Measurements from ENCODE around the gene VIPR1.

The VIPR1 gene

DNA sequence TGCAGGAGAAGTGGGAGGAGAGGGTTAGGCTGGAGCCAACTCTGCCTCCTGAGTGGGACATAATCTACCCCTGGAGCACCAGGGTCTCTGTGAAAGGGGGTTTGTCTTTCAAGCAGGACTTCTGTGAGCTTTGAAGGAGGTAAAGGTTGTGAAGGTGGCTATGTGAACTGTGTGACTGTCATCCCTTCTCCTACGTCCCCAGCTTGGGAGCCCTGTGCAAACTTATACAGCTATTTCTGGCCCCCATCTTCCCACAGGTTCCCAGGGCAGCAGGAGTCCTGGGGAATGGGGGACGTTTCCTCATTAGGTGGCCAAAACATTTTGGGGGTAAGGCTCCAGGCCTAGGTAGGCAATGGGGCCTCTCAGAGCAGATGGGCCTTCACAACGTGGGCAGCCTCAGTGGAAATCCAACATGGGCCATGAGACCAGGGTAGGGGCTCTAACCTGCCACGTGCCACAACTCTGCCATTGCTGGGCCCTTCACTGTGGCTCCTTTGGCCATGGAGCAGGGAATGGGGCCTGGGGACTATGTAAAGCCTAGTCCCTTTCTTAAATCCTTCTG lies 3.5 kb downstream of the VIPR1 start:
- H3K36me3 ChIP-seq (ENCODE audit: control insufficient read depth, insufficient read depth, low read length), result no peaks in the 10 kb centered on the region
- peaks cover 6% of the 10 kb centered on the region for H3K27me3 ChIP-seq (ENCODE audit: control insufficient read depth, insufficient read depth, low read length)
- no peaks in the 10 kb centered on the region for H3K4me1 ChIP-seq (ENCODE audit: control insufficient read depth, insufficient read depth, low read length)
- H3K4me3 ChIP-seq (ENCODE audit: low read length), result no peak overlapping the region
- no peak overlapping the region for H3K27ac ChIP-seq (ENCODE audit: low read depth, low read length)
- H3K9ac ChIP-seq (ENCODE audit: low read length), result no peak overlapping the region

DNA sequence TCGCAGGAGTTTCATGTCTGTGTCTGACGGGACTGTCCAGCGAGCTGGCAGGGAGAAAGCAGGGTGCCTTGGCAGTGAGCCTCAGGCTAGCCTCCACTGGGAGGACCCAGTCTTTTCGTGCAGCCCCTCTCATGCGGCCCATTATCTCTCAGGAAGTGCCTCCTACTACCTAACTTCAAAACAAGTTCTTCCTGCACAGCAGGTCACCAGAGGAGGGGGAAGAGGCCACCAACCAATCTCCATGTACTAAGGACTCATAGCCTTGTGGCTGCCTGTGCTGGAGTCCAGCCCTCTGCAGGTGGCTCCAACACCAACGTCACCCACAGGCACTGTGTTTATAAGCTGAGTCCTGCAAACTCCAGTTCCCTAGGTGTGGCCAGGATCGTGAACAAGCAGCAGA lies 4.8 kb downstream of the VIPR1 start:
- Histone ChIP-seq H3K4me3 (ENCODE audit: low read length) (no peak overlapping the region), H3K27me3 (ENCODE audit: control insufficient read depth, insufficient read depth, low read length) (no peaks in the 10 kb centered on the region), H3K27ac (ENCODE audit: low read depth, low read length) (no peak overlapping the region), H3K36me3 (ENCODE audit: control insufficient read depth, insufficient read depth, low read length) (no peaks in the 10 kb centered on the region), H3K4me1 (ENCODE audit: control insufficient read depth, insufficient read depth, low read length) (no peaks in the 10 kb centered on the region), H3K9ac (ENCODE audit: low read length) (no peak overlapping the region)

DNA sequence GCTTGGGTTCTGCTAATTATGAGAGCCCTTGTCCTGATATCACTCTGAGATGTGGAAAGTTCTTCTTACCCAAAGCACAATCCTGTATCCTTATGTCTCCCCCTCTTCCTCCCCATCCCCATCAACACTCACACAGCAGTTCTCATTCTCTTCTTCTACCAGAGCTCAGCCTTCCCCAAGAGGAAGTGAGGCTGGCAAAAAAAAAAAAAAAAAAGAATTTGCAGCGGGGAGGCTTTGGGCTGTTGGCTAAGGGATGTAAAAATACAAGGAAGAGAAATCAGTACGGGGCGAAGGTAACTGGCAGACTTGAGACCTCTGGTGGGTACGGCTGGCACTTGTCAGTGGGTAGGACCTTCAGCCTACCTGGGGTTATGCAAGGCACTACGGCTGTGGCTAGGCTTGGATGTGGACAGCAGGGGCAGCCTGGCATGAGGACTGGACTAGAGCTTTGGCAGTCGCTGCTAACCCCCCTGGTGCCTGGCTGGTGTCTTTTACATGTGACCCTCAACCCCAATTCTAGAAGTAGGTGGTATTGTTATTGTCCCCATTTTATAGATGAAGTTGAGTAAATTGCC lies 5.4 kb downstream of the VIPR1 start:
- no peaks in the 10 kb centered on the region for H3K4me1 ChIP-seq (ENCODE audit: control insufficient read depth, insufficient read depth, low read length)
- no peak overlapping the region for H3K4me3 ChIP-seq (ENCODE audit: low read length)
- no peaks in the 10 kb centered on the region for H3K36me3 ChIP-seq (ENCODE audit: control insufficient read depth, insufficient read depth, low read length)
- no peak overlapping the region for H3K27ac ChIP-seq (ENCODE audit: low read depth, low read length)
- H3K27me3 ChIP-seq (ENCODE audit: control insufficient read depth, insufficient read depth, low read length), result no peaks in the 10 kb centered on the region
- no peak overlapping the region for H3K9ac ChIP-seq (ENCODE audit: low read length)

DNA sequence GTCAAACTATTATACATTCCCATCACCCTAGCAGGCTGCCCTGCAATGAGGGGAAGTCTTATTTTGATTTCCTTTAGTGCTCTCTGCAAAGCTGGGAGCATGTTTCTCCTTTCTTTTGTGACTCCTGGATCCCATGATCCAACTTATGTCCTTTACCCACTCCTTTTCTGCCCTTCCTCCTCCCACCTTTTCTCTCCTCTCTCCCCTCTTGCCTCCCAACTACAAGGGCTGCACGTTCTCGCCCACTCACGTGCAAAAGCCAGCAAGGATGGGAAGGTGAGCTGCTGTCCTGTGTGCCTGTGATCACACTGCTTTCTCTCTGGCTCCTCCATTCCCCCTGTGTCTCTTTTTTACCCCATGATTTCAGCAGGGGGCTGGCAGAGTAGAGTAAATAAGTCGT lies 6.1 kb downstream of the VIPR1 start:
- Histone ChIP-seq H3K27ac (ENCODE audit: low read depth, low read length) (no peak overlapping the region), H3K4me3 (ENCODE audit: low read length) (no peak overlapping the region), H3K36me3 (ENCODE audit: control insufficient read depth, insufficient read depth, low read length) (no peaks in the 10 kb centered on the region), H3K27me3 (ENCODE audit: control insufficient read depth, insufficient read depth, low read length) (no peaks in the 10 kb centered on the region), H3K9ac (ENCODE audit: low read length) (no peak overlapping the region), H3K4me1 (ENCODE audit: control insufficient read depth, insufficient read depth, low read length) (no peaks in the 10 kb centered on the region)

DNA sequence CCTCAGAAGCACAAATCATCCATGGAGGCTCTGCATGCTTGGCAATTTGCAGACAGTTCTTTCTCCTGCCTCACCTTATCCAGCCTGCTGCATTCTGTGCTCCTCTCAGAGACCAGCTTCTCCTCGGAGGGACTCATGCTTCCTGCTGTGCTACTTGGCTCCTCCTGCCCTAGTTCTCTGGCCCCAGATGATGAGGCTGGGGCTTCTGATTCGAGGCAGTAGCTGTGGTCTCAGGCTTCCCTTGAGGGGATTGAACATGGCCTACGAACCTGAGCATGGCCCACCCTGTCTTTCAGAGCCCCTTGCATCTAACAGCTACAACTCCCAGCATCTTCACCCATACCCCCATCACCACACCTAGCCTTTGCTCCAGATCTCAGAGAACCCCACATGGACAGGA lies 6.7 kb downstream of the VIPR1 start:
- Histone ChIP-seq H3K27ac (ENCODE audit: low read depth, low read length) (no peak overlapping the region), H3K9ac (ENCODE audit: low read length) (no peak overlapping the region), H3K36me3 (ENCODE audit: control insufficient read depth, insufficient read depth, low read length) (no peaks in the 10 kb centered on the region), H3K4me3 (ENCODE audit: low read length) (no peak overlapping the region), H3K4me1 (ENCODE audit: control insufficient read depth, insufficient read depth, low read length) (no peaks in the 10 kb centered on the region), H3K27me3 (ENCODE audit: control insufficient read depth, insufficient read depth, low read length) (no peaks in the 10 kb centered on the region)

DNA sequence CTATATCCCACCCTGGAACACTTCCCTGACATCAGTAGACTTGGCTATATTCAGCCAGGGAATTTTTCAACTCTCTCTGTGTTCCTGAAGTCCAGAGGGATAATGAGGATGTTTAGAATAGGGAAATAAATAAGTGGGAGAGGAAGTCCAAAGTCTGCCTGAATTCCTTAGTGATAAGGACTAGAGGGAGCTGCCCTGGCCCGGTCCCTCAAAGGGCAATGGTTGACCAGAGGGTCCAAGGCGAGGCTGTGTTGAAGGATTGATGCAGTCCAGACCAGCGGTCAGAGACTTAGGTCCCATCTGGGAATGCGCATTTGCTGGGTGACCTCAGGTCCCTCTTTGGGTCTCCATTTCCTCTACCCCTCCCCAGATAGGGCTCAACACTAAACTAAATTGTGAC lies 7.9 kb downstream of the VIPR1 start:
- Histone ChIP-seq H3K36me3 (ENCODE audit: control insufficient read depth, insufficient read depth, low read length) (no peaks in the 10 kb centered on the region), H3K27ac (ENCODE audit: low read depth, low read length) (no peak overlapping the region), H3K4me1 (ENCODE audit: control insufficient read depth, insufficient read depth, low read length) (no peaks in the 10 kb centered on the region), H3K9ac (ENCODE audit: low read length) (no peak overlapping the region), H3K27me3 (ENCODE audit: control insufficient read depth, insufficient read depth, low read length) (no peaks in the 10 kb centered on the region), H3K4me3 (ENCODE audit: low read length) (no peak overlapping the region)

DNA sequence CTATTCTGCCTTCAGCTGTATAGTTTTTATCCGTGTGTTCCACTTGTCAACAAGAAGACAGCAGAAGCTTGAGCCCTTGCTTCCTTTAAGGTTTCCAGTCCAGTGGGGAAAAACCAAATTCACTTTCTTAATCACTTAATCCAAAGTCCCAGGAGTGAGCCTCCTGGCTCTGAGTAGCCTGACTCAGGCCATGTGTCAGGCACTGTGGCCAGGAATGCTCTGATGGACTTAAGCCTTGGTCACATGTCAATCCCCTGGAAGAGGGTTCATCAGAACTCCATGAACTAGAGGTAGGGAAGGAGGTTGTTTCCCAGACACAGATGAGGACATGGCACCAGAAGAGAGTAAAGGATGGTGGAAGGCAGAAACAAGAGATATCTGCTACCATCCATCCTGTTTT lies 8.8 kb downstream of the VIPR1 start:
- Histone ChIP-seq H3K27me3 (ENCODE audit: control insufficient read depth, insufficient read depth, low read length) (no peaks in the 10 kb centered on the region), H3K36me3 (ENCODE audit: control insufficient read depth, insufficient read depth, low read length) (no peaks in the 10 kb centered on the region), H3K4me1 (ENCODE audit: control insufficient read depth, insufficient read depth, low read length) (no peaks in the 10 kb centered on the region), H3K27ac (ENCODE audit: low read depth, low read length) (no peak overlapping the region), H3K4me3 (ENCODE audit: low read length) (no peak overlapping the region), H3K9ac (ENCODE audit: low read length) (no peak overlapping the region)

DNA sequence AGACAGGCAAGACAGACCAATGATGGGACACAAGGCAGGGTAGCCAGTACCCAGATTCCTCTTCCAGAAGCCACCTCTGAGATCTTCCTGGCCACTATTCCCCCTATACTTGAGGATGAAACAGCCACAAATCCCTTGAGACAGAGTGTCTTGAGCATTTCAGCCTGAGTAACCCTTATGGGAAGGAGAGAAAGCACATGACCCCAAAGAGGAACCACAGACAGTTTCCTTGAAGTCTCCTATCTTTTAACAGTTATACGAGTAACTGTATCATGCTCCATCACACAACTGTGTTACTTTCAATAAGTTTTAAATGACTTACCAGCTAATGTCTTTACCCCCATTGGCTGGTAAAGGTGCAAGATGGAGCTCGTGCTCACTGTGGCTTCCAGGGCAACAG lies 9.3 kb downstream of the VIPR1 start:
- Histone ChIP-seq H3K27ac (ENCODE audit: low read depth, low read length) (no peak overlapping the region), H3K9ac (ENCODE audit: low read length) (no peak overlapping the region), H3K4me1 (ENCODE audit: control insufficient read depth, insufficient read depth, low read length) (no peaks in the 10 kb centered on the region), H3K36me3 (ENCODE audit: control insufficient read depth, insufficient read depth, low read length) (no peaks in the 10 kb centered on the region), H3K27me3 (ENCODE audit: control insufficient read depth, insufficient read depth, low read length) (no peaks in the 10 kb centered on the region), H3K4me3 (ENCODE audit: low read length) (no peak overlapping the region)

DNA sequence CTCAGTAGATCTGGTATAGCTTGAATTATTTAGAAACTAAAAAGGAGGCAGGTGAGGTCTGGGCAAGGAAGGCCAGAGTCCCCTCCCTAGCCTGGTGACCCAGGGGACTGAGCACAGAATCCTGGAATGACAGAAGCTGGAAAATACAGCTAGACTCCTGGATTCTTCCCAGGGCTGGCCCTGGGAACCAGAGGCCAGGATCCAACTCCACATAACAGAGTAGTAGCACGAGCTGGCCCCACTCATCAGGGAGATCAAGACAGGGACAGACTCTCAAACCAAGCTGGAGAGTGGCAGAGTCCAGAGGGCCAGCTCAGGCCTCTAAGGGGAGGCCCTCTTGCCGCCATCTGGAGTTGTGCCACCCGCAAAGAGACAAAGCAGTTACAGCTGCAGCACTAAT lies 10.7 kb downstream of the VIPR1 start:
- no peaks in the 10 kb centered on the region for H3K27me3 ChIP-seq (ENCODE audit: control insufficient read depth, insufficient read depth, low read length)
- no peak overlapping the region for H3K4me3 ChIP-seq (ENCODE audit: low read length)
- no peak overlapping the region for H3K27ac ChIP-seq (ENCODE audit: low read depth, low read length)
- no peak overlapping the region for H3K9ac ChIP-seq (ENCODE audit: low read length)
- H3K36me3 ChIP-seq (ENCODE audit: control insufficient read depth, insufficient read depth, low read length), result no peaks in the 10 kb centered on the region
- no peaks in the 10 kb centered on the region for H3K4me1 ChIP-seq (ENCODE audit: control insufficient read depth, insufficient read depth, low read length)

DNA sequence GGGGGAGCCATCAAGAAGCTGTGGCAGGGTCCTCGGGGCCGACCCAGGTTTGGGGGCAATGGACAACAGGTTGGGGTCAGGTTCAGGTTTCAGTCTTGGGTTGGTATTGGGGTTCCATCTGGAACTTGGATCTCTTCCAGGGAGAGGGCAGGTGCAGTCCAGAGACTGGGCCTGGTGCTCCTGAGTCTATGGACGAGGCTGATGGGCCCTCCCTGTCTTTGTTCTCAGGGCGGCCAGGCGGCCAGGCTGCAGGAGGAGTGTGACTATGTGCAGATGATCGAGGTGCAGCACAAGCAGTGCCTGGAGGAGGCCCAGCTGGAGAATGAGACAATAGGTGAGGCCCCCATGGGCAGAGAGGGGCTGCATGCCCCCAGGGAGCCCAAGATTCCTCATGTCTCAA lies 11.1 kb downstream of the VIPR1 start:
- Histone ChIP-seq H3K36me3 (ENCODE audit: control insufficient read depth, insufficient read depth, low read length) (no peaks in the 10 kb centered on the region), H3K9ac (ENCODE audit: low read length) (no peak overlapping the region), H3K27ac (ENCODE audit: low read depth, low read length) (no peak overlapping the region), H3K4me3 (ENCODE audit: low read length) (no peak overlapping the region), H3K4me1 (ENCODE audit: control insufficient read depth, insufficient read depth, low read length) (no peaks in the 10 kb centered on the region), H3K27me3 (ENCODE audit: control insufficient read depth, insufficient read depth, low read length) (no peaks in the 10 kb centered on the region)

DNA sequence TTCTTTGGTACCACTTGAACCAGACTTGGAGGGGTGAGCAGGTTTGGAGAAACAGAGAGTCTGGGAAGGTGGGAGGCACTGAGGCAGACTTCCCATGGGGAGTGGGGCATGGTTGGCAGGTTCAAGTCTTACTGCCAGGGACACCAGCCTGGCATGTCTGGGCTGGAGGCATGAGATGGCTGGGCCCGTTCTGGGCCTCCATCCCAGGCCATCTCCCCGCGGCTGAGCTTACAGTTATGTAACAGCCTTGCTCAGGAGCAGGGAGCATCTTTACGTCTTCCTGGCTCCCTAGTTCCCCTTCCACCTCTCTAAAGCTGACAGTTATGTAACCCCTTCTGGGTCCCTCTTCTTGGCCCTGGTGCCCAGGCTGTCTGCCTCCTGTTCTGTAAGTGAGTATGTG lies 12.4 kb downstream of the VIPR1 start:
- no peak overlapping the region for H3K27ac ChIP-seq (ENCODE audit: low read depth, low read length)
- no peaks in the 10 kb centered on the region for H3K4me1 ChIP-seq (ENCODE audit: control insufficient read depth, insufficient read depth, low read length)
- no peak overlapping the region for H3K9ac ChIP-seq (ENCODE audit: low read length)
- no peak overlapping the region for H3K4me3 ChIP-seq (ENCODE audit: low read length)
- H3K27me3 ChIP-seq (ENCODE audit: control insufficient read depth, insufficient read depth, low read length), result no peaks in the 10 kb centered on the region
- no peaks in the 10 kb centered on the region for H3K36me3 ChIP-seq (ENCODE audit: control insufficient read depth, insufficient read depth, low read length)

DNA sequence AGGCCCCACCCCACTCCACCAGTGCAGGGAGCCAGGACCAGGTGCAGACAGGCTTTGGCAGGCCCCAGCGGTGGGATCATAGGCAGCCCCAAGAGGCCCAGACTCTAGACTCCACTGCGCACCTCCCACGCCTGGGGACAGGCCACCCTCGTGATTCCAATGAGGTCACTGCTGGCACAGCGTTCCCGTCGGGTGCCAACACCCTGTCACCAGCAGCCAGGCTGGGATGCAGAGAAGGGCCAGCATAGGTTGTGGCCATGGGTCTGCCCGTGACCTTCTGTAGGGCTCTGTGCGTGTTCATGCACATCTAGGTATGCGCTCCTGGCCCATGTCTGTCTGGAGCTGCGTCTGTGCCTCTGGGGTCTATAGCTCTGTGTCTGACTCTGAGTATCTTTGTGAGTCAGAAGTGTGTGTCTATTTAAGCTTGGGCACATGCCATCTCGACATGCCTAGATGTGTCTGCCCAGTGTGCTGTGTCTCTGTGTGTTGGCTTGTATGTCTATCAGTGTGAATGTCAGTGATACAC lies 13.0 kb downstream of the VIPR1 start:
- Histone ChIP-seq H3K4me1 (ENCODE audit: control insufficient read depth, insufficient read depth, low read length) (no peaks in the 10 kb centered on the region), H3K4me3 (ENCODE audit: low read length) (no peak overlapping the region), H3K36me3 (ENCODE audit: control insufficient read depth, insufficient read depth, low read length) (no peaks in the 10 kb centered on the region), H3K27ac (ENCODE audit: low read depth, low read length) (no peak overlapping the region), H3K9ac (ENCODE audit: low read length) (no peak overlapping the region), H3K27me3 (ENCODE audit: control insufficient read depth, insufficient read depth, low read length) (no peaks in the 10 kb centered on the region)

DNA sequence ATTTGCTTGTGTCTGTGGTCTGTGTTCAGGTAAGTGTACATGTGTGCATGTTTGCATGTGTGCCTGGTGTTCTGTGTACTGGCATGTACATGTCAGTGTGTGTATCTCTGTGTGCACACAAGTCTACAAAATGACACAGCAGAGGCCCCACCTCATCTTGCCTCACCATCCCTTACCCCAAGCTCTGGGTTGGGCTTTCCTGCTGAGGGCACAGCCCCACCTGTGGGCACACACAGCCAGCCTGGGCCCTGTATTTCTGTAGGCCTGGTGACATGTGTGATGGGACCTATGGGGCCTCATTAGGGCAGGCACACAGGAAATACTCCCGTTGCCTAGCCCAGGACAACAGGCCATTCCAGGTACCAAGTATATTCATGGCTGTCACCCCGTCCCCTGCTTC lies 13.5 kb downstream of the VIPR1 start:
- Histone ChIP-seq H3K9ac (ENCODE audit: low read length) (no peak overlapping the region), H3K27ac (ENCODE audit: low read depth, low read length) (no peak overlapping the region), H3K36me3 (ENCODE audit: control insufficient read depth, insufficient read depth, low read length) (no peaks in the 10 kb centered on the region), H3K4me3 (ENCODE audit: low read length) (no peak overlapping the region), H3K27me3 (ENCODE audit: control insufficient read depth, insufficient read depth, low read length) (no peaks in the 10 kb centered on the region), H3K4me1 (ENCODE audit: control insufficient read depth, insufficient read depth, low read length) (no peaks in the 10 kb centered on the region)
